GM21447 (cell line): ENCODE results near the gene HSPBP1.

Experiments
- ATAC-seq: cut with Tn5 transposase; IDR thresholded peaks from one replicate; pipeline ENCODE4 v1.9.1; 2021; ENCODE audit not compliant: unreplicated experiment

The HSPBP1 gene

GRCh38 chr19:55223291-55224037 is 56.4 kb downstream of the HSPBP1 start:
- no peak for ATAC-seq

- no peak for ATAC-seq
Measured at GRCh38 chr19:55220525-55220924, 59.4 kb downstream of the HSPBP1 start.

- ATAC-seq, result no peak
Measured at GRCh38 chr19:55216461-55217198, 63.3 kb downstream of the HSPBP1 start.

GRCh38 chr19:55213547-55213946 is 66.4 kb downstream of the HSPBP1 start:
- ATAC-seq, result no peak

GRCh38 chr19:55212447-55212846 is 67.5 kb downstream of the HSPBP1 start:
- ATAC-seq, result no peak
